Measurements from ENCODE around the gene RIMS4. TPM values are rescaled to one million over a fixed set of nuclear protein-coding genes. Genes with fewer than 3 reads are reported as not detected.

Gene RIMS4
- total and polyA plus RNA-seq, 7 donors: 0.01 to 0.73 (median 0.16) TPM

DNA sequence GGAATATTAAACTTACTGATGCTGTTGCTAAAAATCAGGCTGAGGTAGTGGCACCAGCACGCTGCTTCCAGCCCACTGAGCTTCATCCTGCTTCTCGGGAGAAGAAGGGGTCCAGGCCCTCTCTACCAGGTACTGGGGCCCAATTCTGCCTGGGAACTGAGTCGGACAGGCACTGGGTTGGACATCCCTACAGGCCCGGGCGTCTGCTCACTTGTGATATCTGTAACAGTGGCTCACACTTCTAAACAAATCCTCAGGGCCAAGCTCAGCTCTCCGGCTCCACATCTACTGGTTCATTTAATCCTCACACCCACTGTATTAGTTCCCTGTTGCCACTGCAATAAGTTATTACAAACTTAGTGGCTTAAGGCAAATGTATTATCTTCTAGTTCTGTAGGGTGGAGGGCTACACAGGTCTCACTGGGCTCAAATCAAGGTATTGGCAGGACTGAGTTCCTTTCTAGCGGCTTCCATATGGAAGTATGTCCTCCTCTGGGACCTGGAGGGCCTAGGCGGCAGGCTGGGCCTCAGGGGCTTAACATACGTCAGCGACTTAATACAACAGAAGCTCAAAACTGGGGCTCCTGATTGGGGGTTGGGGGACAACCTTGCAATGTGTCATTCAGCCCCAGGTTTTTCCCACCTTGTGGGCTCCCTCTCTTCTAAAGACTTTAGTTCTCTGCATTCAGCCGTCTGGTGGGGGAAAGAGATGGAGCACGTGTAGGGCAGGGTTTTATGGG, 66.3 kb downstream of the RIMS4 start:
- no peak overlapping the region for H3K27ac ChIP-seq
- intact Hi-C loops (cut with DNase I): no loop called here
- no peak overlapping the region for H3K4me3 ChIP-seq
- ATAC-seq (no peak), DNase-seq (peak in 1 of 2 donors; percentile 10)
- H3K4me1 ChIP-seq: peaks cover 22% of the 10 kb centered on the region
- TF ChIP-seq, protein P1, sequence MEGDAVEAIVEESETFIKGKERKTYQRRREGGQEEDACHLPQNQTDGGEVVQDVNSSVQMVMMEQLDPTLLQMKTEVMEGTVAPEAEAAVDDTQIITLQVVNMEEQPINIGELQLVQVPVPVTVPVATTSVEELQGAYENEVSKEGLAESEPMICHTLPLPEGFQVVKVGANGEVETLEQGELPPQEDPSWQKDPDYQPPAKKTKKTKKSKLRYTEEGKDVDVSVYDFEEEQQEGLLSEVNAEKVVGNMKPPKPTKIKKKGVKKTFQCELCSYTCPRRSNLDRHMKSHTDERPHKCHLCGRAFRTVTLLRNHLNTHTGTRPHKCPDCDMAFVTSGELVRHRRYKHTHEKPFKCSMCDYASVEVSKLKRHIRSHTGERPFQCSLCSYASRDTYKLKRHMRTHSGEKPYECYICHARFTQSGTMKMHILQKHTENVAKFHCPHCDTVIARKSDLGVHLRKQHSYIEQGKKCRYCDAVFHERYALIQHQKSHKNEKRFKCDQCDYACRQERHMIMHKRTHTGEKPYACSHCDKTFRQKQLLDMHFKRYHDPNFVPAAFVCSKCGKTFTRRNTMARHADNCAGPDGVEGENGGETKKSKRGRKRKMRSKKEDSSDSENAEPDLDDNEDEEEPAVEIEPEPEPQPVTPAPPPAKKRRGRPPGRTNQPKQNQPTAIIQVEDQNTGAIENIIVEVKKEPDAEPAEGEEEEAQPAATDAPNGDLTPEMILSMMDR (IDR thresholded peaks at IDR 0.05): no peak
- peaks cover 0 to 18% (median 0%) of the 10 kb centered on the region in 3 donors for H3K27me3 ChIP-seq (ENCODE audit: insufficient read depth in 3 of 3, low read length in 2 of 3)
- no peaks in the 10 kb centered on the region for H3K36me3 ChIP-seq (ENCODE audit: insufficient read depth in 1 of 2, low read depth in 1 of 2)
- no peaks in the 10 kb centered on the region for H3K9me3 ChIP-seq
- WGBS, 3 donors: 94 to 96% (median 94%) methylated on average over 12 of the region's 12 CpGs

GRCh38 chr20:44743080-44743701, 67.2 kb downstream of the RIMS4 start:
- DNase-seq: no peak
- WGBS, 3 donors: 65 to 76% (median 72%) methylated on average over 7 of the region's 7 CpGs
- Histone ChIP-seq H3K27me3 (ENCODE audit: insufficient read depth in 3 of 3, low read length in 2 of 3) (peaks cover 0 to 18% (median 0%) of the 10 kb centered on the region in 3 donors), H3K4me1 (peaks cover 22% of the 10 kb centered on the region), H3K27ac (no peak overlapping the region), H3K9me3 (no peaks in the 10 kb centered on the region), H3K4me3 (no peak overlapping the region), H3K36me3 (ENCODE audit: insufficient read depth in 1 of 2, low read depth in 1 of 2) (no peaks in the 10 kb centered on the region)
- TF ChIP-seq, protein P1 (IDR thresholded peaks at IDR 0.05): no peak
- intact Hi-C loops (cut with DNase I): no loop called here
- no peak for ATAC-seq

- 61 to 79% (median 72%) methylated on average over 13 to 14 of the region's 14 CpGs for WGBS, 3 donors
- no peak overlapping the region for H3K27ac ChIP-seq
- H3K36me3 ChIP-seq (ENCODE audit: insufficient read depth in 1 of 2, low read depth in 1 of 2): no peaks in the 10 kb centered on the region
- no peak for ATAC-seq
- intact Hi-C loops (cut with DNase I): no loop called here
- H3K9me3 ChIP-seq: no peaks in the 10 kb centered on the region
- no peak overlapping the region for H3K4me3 ChIP-seq
- DNase-seq: peak in 1 of 2 donors; percentile 44
- H3K4me1 ChIP-seq: peaks cover 22% of the 10 kb centered on the region
- peaks cover 0 to 18% (median 0%) of the 10 kb centered on the region in 3 donors for H3K27me3 ChIP-seq (ENCODE audit: insufficient read depth in 3 of 3, low read length in 2 of 3)
- TF ChIP-seq, protein P1 (IDR thresholded peaks at IDR 0.05): no peak
Measured at GRCh38 chr20:44742304-44743079, 67.9 kb downstream of the RIMS4 start.

DNA sequence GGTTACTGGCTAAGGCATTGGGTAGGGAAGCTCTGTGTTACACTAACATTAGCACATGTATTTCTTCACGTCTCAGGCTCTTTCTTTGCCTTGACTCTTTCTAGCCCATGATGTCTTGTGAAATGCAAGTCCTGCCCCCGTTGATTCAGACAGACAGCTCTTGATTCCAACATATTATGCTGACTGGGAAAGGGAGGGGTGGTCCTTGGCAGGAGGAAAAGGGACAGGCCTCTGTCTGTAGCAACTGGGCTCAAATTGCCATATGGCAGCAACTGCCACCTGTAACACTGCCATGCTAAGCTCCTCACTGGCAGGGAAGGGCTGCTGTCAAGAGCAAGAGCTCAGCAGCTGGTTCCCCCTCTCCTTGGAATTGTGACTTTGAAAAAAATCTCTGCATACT, 70.4 kb downstream of the RIMS4 start:
- TF ChIP-seq, protein P1 (IDR thresholded peaks at IDR 0.05): no peak
- ATAC-seq (peak; percentile 71 to 87 (median 80)), DNase-seq (peak in 1 of 2 donors; percentile 80)
- peak overlapping the region; percentile 40 for H3K27ac ChIP-seq
- intact Hi-C loops (cut with DNase I): loop anchor here in 1 of 2 donors (5.0 to 10.0 kb wide), 2 partner anchors 215 to 528 kb away; partner anchors contain the start of genes OSER1 and SERINC3
- no peaks in the 10 kb centered on the region for H3K36me3 ChIP-seq (ENCODE audit: insufficient read depth in 1 of 2, low read depth in 1 of 2)
- peaks cover 11% of the 10 kb centered on the region for H3K4me1 ChIP-seq
- no peaks in the 10 kb centered on the region for H3K9me3 ChIP-seq
- H3K27me3 ChIP-seq (ENCODE audit: insufficient read depth in 3 of 3, low read length in 2 of 3): no peaks in the 10 kb centered on the region
- 23 to 29% (median 23%) methylated on average over 2 of the region's 2 CpGs for WGBS, 3 donors
- no peak overlapping the region for H3K4me3 ChIP-seq
